ENCODE results near the gene HSPBP1. TPM values are rescaled to one million over a fixed set of nuclear protein-coding genes. Genes with fewer than 3 reads are reported as not detected.

Gene HSPBP1
- total RNA-seq, 1 experiment from 2014 or later: 63.0 TPM

- TF ChIP-seq CTCF (IDR thresholded peaks at IDR 0.05 in 2 of 3, conservative IDR thresholded peaks at IDR 0.05 in 1 of 3; ENCODE audit: borderline replicate concordance in 1 of 3, insufficient read depth in 1 of 3, low read depth in 2 of 3, low read length in 2 of 3) (no peak), TCF7L2 (IDR thresholded peaks at IDR 0.05; ENCODE audit: borderline replicate concordance, extremely low read depth, insufficient read depth, insufficient read length) (no peak)
Observed at GRCh38 chr19:55310498-55310897, 30.6 kb upstream of the HSPBP1 start (continued).

- ATAC-seq: no peak
Observed at GRCh38 chr19:55309448-55309847, 29.5 kb upstream of the HSPBP1 start.

More at GRCh38 chr19:55309448-55309847, 29.5 kb upstream of the HSPBP1 start:
- no peak overlapping the region for H3K27ac ChIP-seq (ENCODE audit: low read depth, low read length)
- H3K36me3 ChIP-seq (ENCODE audit: control insufficient read depth in 1 of 2, insufficient read depth in 2 of 2, low read length in 2 of 2): peaks cover 5 to 8% of the 10 kb centered on the region in 2 experiments; a peak in 3 of 4 replicates
- DNase-seq (ENCODE audit: low read depth, low spot score): no peak
- H3K9me2 ChIP-seq (ENCODE audit: insufficient read depth): no peaks in the 10 kb centered on the region
- H3K4me2 ChIP-seq (ENCODE audit: low read length): no peak overlapping the region
- TF ChIP-seq EZH2phosphoT487 (IDR thresholded peaks at IDR 0.05; ENCODE audit: borderline replicate concordance): no peak
- TF ChIP-seq ELF1 (IDR thresholded peaks at IDR 0.05; ENCODE audit: borderline replicate concordance, low read depth): no peak
- TF ChIP-seq SIN3A (IDR thresholded peaks at IDR 0.05; ENCODE audit: low read depth): no peak
- TF ChIP-seq SRF (IDR thresholded peaks at IDR 0.05; ENCODE audit: low read depth): no peak
- no peak for TF ChIP-seq POLR2AphosphoS5 (IDR thresholded peaks at IDR 0.05; ENCODE audit: low read depth, low read length)
- no peak for TF ChIP-seq CBX3 (IDR thresholded peaks at IDR 0.05; ENCODE audit: low read depth)
- no peak for TF ChIP-seq ATF3 (IDR thresholded peaks at IDR 0.05)
- TF ChIP-seq JUND (IDR thresholded peaks at IDR 0.05): no peak
- TF ChIP-seq MAX (IDR thresholded peaks at IDR 0.05): no peak
- TF ChIP-seq EZH2 (IDR thresholded peaks at IDR 0.05): no peak
- no peak for TF ChIP-seq ZNF274 (IDR thresholded peaks at IDR 0.05; ENCODE audit: low read depth, low read length)
- TF ChIP-seq EGR1 (IDR thresholded peaks at IDR 0.05; ENCODE audit: low read depth): no peak
- no peak for TF ChIP-seq TCF7L2 (IDR thresholded peaks at IDR 0.05; ENCODE audit: borderline replicate concordance, extremely low read depth, insufficient read depth, insufficient read length)
- TF ChIP-seq CEBPB (IDR thresholded peaks at IDR 0.05; ENCODE audit: low read depth): no peak
- no peak for TF ChIP-seq FOSL1 (IDR thresholded peaks at IDR 0.05; ENCODE audit: low read depth)
- no peak for TF ChIP-seq ZBTB33 (IDR thresholded peaks at IDR 0.05; ENCODE audit: extremely low read depth, insufficient replicate concordance, low read length)
- TF ChIP-seq YY1 (IDR thresholded peaks at IDR 0.05; ENCODE audit: extremely low read depth, insufficient replicate concordance, low read depth, low read length): no peak
- TF ChIP-seq RAD21 (IDR thresholded peaks at IDR 0.05; ENCODE audit: low read depth): no peak
- no peak overlapping the region for H2AFZ ChIP-seq (ENCODE audit: low read depth, low read length, poor library complexity, severe bottlenecking)
- no TSS peak for BruUV-seq (replicated peaks)
- ChIA-PET CTCF (no interaction called here), POLR2A (no interaction called here), RAD21 (ENCODE audit: low non-redundant PET in 1 of 2, low total read pairs in 2 of 2, uncharacterized antibody in 2 of 2, unreplicated experiment in 2 of 2) (no interaction called here)
- no peaks in the 10 kb centered on the region for H3K4me1 ChIP-seq (ENCODE audit: control insufficient read depth in 1 of 2, insufficient read depth in 2 of 2, low read length in 2 of 2)
- H3K4me3 ChIP-seq (replicated peaks in 1 of 2; ENCODE audit: low read depth in 1 of 2, low read length in 2 of 2): no peak overlapping the region
- no peak overlapping the region for H3K9ac ChIP-seq (ENCODE audit: low read length)
- no peaks in the 10 kb centered on the region for H3K79me2 ChIP-seq (ENCODE audit: insufficient read depth, low read length)
- intact Hi-C loops (cut with micrococcal nuclease): no loop called here
- H3K9me3 ChIP-seq (ENCODE audit: control insufficient read depth in 1 of 2, insufficient read depth in 1 of 2, low read depth in 1 of 2, low read length in 2 of 2): no peaks in the 10 kb centered on the region
- H4K20me1 ChIP-seq (ENCODE audit: insufficient read depth): no peaks in the 10 kb centered on the region
- H3K27me3 ChIP-seq (ENCODE audit: insufficient read depth, low read length): no peaks in the 10 kb centered on the region
